ENCODE data around the gene HDAC9. TPM values are rescaled to one million over a fixed set of nuclear protein-coding genes. Genes with fewer than 3 reads are reported as not detected.

Gene HDAC9
- total RNA-seq, 1 donor from 2014 or later = 28.6 TPM

DNA sequence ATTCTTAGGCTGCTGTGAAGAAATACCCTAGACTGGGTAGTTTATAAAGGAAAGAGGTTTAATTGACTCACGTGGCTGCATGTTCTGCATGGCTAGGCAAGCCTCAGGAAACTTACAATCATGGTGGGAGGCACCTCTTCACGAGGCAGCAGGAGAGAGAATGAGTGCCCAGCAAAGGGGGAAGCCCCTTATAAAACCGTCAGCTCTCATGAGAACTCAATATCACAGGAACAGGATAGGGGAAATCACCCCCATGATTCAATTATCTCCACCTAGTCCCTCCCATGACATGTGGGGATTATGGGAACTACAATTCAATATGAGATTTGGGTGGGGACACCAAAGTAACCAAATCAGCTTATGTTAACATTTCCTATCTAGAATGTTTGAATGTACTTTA is 362.7 kb downstream of the HDAC9 start:
- Histone ChIP-seq H2AFZ (replicated peaks) (no peak overlapping the region), H3K27me3 (no peaks in the 10 kb centered on the region), H3K4me2 (no peak overlapping the region), H3K4me1 (no peaks in the 10 kb centered on the region), H3K9ac (no peak overlapping the region), H3K27ac (no peak overlapping the region), H3K79me2 (ENCODE audit: low read depth) (no peaks in the 10 kb centered on the region), H4K20me1 (ENCODE audit: low read depth) (no peaks in the 10 kb centered on the region), H3F3A (ENCODE audit: low read depth) (no peaks in the 10 kb centered on the region), H3K4me3 (no peak overlapping the region), H3K36me3 (no peaks in the 10 kb centered on the region), H3K9me3 (ENCODE audit: low read depth) (no peaks in the 10 kb centered on the region)
- H3K27ac Mint-ChIP-seq = no peak overlapping the region
- H3K36me3 Mint-ChIP-seq = no peaks in the 10 kb centered on the region
- no peak for DNase-seq (ENCODE audit: low spot score)
- TF ChIP-seq EZH2phosphoT487 (IDR thresholded peaks at IDR 0.05) = no peak
- no peaks in the 10 kb centered on the region for H3K9me3 Mint-ChIP-seq
- H3K4me3 Mint-ChIP-seq = no peak overlapping the region
- no peaks in the 10 kb centered on the region for H3K4me1 Mint-ChIP-seq
- H3K27me3 Mint-ChIP-seq (ENCODE audit: insufficient read depth, low read depth) = no peaks in the 10 kb centered on the region

DNA sequence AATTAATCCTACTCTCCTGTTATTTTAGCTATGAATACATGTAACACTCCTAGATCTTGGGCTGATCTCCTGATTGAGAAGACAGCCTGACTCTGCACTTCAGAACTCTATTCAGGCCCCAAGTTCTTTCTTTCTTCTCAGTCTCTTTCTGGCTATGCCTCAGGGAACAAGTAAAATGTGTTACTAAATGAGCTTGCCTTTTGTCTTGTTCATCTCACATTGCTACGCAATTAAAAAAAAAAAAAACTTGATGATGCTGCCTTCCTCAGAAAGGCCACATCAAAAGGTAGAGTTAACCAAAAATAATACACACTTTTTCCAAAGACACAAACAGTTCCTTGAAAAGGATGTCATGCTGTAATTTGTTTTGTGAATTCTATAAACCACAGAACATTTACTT is 363.8 kb downstream of the HDAC9 start:
- no peaks in the 10 kb centered on the region for H3K36me3 ChIP-seq
- H3K79me2 ChIP-seq (ENCODE audit: low read depth) = no peaks in the 10 kb centered on the region
- H3K4me3 ChIP-seq = no peak overlapping the region
- no peaks in the 10 kb centered on the region for H3K4me1 ChIP-seq
- DNase-seq (ENCODE audit: low spot score) = no peak
- Mint-ChIP-seq H3K36me3 (no peaks in the 10 kb centered on the region), H3K27ac (no peak overlapping the region), H3K27me3 (ENCODE audit: insufficient read depth, low read depth) (no peaks in the 10 kb centered on the region), H3K4me1 (peaks cover 2% of the 10 kb centered on the region), H3K4me3 (no peak overlapping the region), H3K9me3 (no peaks in the 10 kb centered on the region)
- no peaks in the 10 kb centered on the region for H4K20me1 ChIP-seq (ENCODE audit: low read depth)
- no peak overlapping the region for H3K27ac ChIP-seq
- H3K9me3 ChIP-seq (ENCODE audit: low read depth) = no peaks in the 10 kb centered on the region
- TF ChIP-seq EZH2phosphoT487 (IDR thresholded peaks at IDR 0.05) (no peak), EZH2 (IDR thresholded peaks at IDR 0.05) (no peak)
- TF ChIP-seq, protein P1, sequence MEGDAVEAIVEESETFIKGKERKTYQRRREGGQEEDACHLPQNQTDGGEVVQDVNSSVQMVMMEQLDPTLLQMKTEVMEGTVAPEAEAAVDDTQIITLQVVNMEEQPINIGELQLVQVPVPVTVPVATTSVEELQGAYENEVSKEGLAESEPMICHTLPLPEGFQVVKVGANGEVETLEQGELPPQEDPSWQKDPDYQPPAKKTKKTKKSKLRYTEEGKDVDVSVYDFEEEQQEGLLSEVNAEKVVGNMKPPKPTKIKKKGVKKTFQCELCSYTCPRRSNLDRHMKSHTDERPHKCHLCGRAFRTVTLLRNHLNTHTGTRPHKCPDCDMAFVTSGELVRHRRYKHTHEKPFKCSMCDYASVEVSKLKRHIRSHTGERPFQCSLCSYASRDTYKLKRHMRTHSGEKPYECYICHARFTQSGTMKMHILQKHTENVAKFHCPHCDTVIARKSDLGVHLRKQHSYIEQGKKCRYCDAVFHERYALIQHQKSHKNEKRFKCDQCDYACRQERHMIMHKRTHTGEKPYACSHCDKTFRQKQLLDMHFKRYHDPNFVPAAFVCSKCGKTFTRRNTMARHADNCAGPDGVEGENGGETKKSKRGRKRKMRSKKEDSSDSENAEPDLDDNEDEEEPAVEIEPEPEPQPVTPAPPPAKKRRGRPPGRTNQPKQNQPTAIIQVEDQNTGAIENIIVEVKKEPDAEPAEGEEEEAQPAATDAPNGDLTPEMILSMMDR (IDR thresholded peaks at IDR 0.05) = no peak
- H3K4me2 ChIP-seq = no peak overlapping the region
- H3F3A ChIP-seq (ENCODE audit: low read depth) = no peaks in the 10 kb centered on the region
- H3K9ac ChIP-seq = no peak overlapping the region
- no peaks in the 10 kb centered on the region for H3K27me3 ChIP-seq
- H2AFZ ChIP-seq (replicated peaks) = no peak overlapping the region

DNA sequence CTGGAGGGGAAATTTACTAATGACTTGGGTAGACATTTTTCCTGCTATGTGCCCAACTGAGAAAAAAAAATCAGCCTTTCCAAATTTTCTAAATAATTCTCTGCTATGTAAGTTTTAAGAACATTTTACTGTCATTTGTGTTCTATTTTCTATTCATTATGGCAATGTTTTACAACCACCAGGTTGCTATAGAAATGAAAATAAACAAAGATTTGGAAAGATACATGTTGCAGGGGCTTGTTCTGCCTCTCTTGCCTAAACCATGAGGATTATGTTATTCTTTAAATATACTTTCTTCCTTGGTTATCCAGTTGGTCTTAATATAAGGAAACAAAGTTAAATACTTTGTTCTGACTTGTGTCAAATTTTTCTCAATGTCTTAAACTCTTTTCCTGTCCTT is 364.7 kb downstream of the HDAC9 start:
- no peak overlapping the region for H3K27ac ChIP-seq
- H4K20me1 ChIP-seq (ENCODE audit: low read depth) = no peaks in the 10 kb centered on the region
- H3K36me3 ChIP-seq = no peaks in the 10 kb centered on the region
- H3K9ac ChIP-seq = no peak overlapping the region
- H3K4me1 ChIP-seq = no peaks in the 10 kb centered on the region
- H3K27me3 ChIP-seq = no peaks in the 10 kb centered on the region
- Mint-ChIP-seq H3K9me3 (no peaks in the 10 kb centered on the region), H3K27me3 (ENCODE audit: insufficient read depth, low read depth) (no peaks in the 10 kb centered on the region), H3K27ac (no peak overlapping the region), H3K4me3 (no peak overlapping the region), H3K4me1 (peaks cover 2% of the 10 kb centered on the region), H3K36me3 (no peaks in the 10 kb centered on the region)
- no peak overlapping the region for H3K4me3 ChIP-seq
- TF ChIP-seq EZH2 (IDR thresholded peaks at IDR 0.05) (no peak), EZH2phosphoT487 (IDR thresholded peaks at IDR 0.05) (no peak)
- TF ChIP-seq, protein P1 (IDR thresholded peaks at IDR 0.05) = no peak
- DNase-seq (ENCODE audit: low spot score) = no peak
- H3K4me2 ChIP-seq = no peak overlapping the region
- no peaks in the 10 kb centered on the region for H3K9me3 ChIP-seq (ENCODE audit: low read depth)
- H3K79me2 ChIP-seq (ENCODE audit: low read depth) = no peaks in the 10 kb centered on the region
- no peak overlapping the region for H2AFZ ChIP-seq (replicated peaks)
- no peaks in the 10 kb centered on the region for H3F3A ChIP-seq (ENCODE audit: low read depth)

DNA sequence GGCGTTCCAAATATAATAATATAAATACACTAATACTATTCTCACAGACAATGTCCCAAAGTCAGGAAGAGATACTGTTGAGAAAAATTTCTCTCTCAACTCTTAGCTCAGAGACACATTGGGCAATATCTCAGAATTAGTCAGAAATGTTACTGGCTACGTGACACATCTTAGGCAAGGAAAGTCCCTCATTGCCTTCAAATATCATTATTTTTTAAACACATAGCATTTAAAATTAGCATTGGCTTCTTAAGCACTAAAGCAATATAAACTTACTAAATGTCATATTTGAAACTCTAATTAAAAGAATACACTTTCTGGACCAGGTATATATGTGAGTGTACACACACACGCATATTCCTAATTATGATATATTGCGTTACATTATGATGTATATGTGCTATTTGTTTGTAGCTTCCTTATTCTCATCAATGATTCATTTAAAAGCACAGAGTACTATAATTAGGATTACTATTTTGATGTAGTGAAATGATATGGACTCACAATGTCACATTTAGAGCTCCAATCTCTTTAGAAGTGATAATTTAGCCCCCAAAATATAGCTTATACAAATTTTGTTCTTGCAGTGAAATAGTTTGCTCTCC is 366.1 kb downstream of the HDAC9 start:
- no peaks in the 10 kb centered on the region for H3K27me3 Mint-ChIP-seq (ENCODE audit: insufficient read depth, low read depth)
- H4K20me1 ChIP-seq (ENCODE audit: low read depth) = no peaks in the 10 kb centered on the region
- no peaks in the 10 kb centered on the region for H3K9me3 Mint-ChIP-seq

More for the DNA sequence above, 366.1 kb downstream of the HDAC9 start:
- Histone ChIP-seq H3K27me3 (no peaks in the 10 kb centered on the region), H3K36me3 (no peaks in the 10 kb centered on the region), H3K4me3 (no peak overlapping the region), H3K79me2 (ENCODE audit: low read depth) (no peaks in the 10 kb centered on the region), H3K27ac (no peak overlapping the region), H3F3A (ENCODE audit: low read depth) (no peaks in the 10 kb centered on the region), H3K9ac (no peak overlapping the region), H3K4me2 (no peak overlapping the region), H3K4me1 (no peaks in the 10 kb centered on the region), H3K9me3 (ENCODE audit: low read depth) (no peaks in the 10 kb centered on the region), H2AFZ (replicated peaks) (no peak overlapping the region)
- Mint-ChIP-seq H3K27ac (no peak overlapping the region), H3K4me3 (no peak overlapping the region), H3K36me3 (no peaks in the 10 kb centered on the region), H3K4me1 (peaks cover 2% of the 10 kb centered on the region)
- TF ChIP-seq, protein P1 (IDR thresholded peaks at IDR 0.05) = no peak
- TF ChIP-seq EZH2phosphoT487 (IDR thresholded peaks at IDR 0.05) = no peak
- TF ChIP-seq EZH2 (IDR thresholded peaks at IDR 0.05) = no peak
- no peak for DNase-seq (ENCODE audit: low spot score)
